Activated CD8-positive, alpha-beta memory T cell treated with anti-CD3 and anti-CD28 coated beads for 24 hours (primary cell): ENCODE data around the gene VRK1.

Experiments
- DNase-seq: peaks from one replicate; pipeline ENCODE4 v3.0.0-alpha.2; 2020

Gene VRK1

GRCh38 chr14:96792591-96792990, 4.6 kb upstream of the VRK1 start:
- no peak for DNase-seq

- no peak for DNase-seq
Observed at GRCh38 chr14:96793547-96793946, 3.6 kb upstream of the VRK1 start.

- DNase-seq = no peak
Observed at GRCh38 chr14:96795109-96795828, 1.9 kb upstream of the VRK1 start.

- DNase-seq = peak; percentile 79
Observed at GRCh38 chr14:96797582-96798349, 584 bp downstream of the VRK1 start.

- no peak for DNase-seq
Observed at GRCh38 chr14:96798956-96799355, 1.8 kb downstream of the VRK1 start.

- DNase-seq = no peak
Observed at GRCh38 chr14:96799489-96800054, 2.4 kb downstream of the VRK1 start.

- no peak for DNase-seq
Observed at GRCh38 chr14:96801931-96802330, 4.7 kb downstream of the VRK1 start.

- DNase-seq = no peak
Observed at GRCh38 chr14:96802963-96803362, 5.8 kb downstream of the VRK1 start.

GRCh38 chr14:96803958-96804357, 6.8 kb downstream of the VRK1 start:
- no peak for DNase-seq

- DNase-seq = no peak
Observed at GRCh38 chr14:96804895-96805294, 7.7 kb downstream of the VRK1 start.

GRCh38 chr14:96805956-96806355, 8.8 kb downstream of the VRK1 start:
- DNase-seq = no peak

GRCh38 chr14:96806836-96807235, 9.7 kb downstream of the VRK1 start:
- DNase-seq = no peak

GRCh38 chr14:96808619-96809406, 11.6 kb downstream of the VRK1 start:
- no peak for DNase-seq

GRCh38 chr14:96811265-96811664, 14.1 kb downstream of the VRK1 start:
- DNase-seq = no peak

- no peak for DNase-seq
Observed at GRCh38 chr14:96811985-96812667, 14.9 kb downstream of the VRK1 start.

- DNase-seq = no peak
Observed at GRCh38 chr14:96816281-96816680, 19.1 kb downstream of the VRK1 start.

- no peak for DNase-seq
Observed at GRCh38 chr14:96817750-96818666, 20.8 kb downstream of the VRK1 start.

- no peak for DNase-seq
Observed at GRCh38 chr14:96821501-96821900, 24.3 kb downstream of the VRK1 start.

GRCh38 chr14:96823652-96824051, 26.5 kb downstream of the VRK1 start:
- DNase-seq = no peak

- DNase-seq = no peak
Observed at GRCh38 chr14:96824283-96824682, 27.1 kb downstream of the VRK1 start.

- DNase-seq = no peak
Observed at GRCh38 chr14:96826818-96827217, 29.6 kb downstream of the VRK1 start.

- DNase-seq = no peak
Observed at GRCh38 chr14:96827290-96827689, 30.1 kb downstream of the VRK1 start.
